ENCODE data around the gene SBK1. TPM values are rescaled to one million over a fixed set of nuclear protein-coding genes. Genes with fewer than 3 reads are reported as not detected.

The SBK1 gene
- total RNA-seq, 1 experiment from 2014 or later = 19.2 TPM

- TF ChIP-seq SRF (IDR thresholded peaks at IDR 0.05; ENCODE audit: low read depth) = no peak
Measured at GRCh38 chr16:28295276-28295675, 3.0 kb downstream of the SBK1 start (continued).

GRCh38 chr16:28297308-28297707 lies 5.0 kb downstream of the SBK1 start:
- Histone ChIP-seq H3K9me3 (ENCODE audit: control insufficient read depth in 1 of 2, insufficient read depth in 1 of 2, low read depth in 1 of 2, low read length in 2 of 2) (no peaks in the 10 kb centered on the region), H3K27me3 (ENCODE audit: insufficient read depth, low read length) (no peaks in the 10 kb centered on the region), H3K9me2 (ENCODE audit: insufficient read depth) (no peaks in the 10 kb centered on the region), H3K4me3 (replicated peaks in 1 of 2; ENCODE audit: low read depth in 1 of 2, low read length in 2 of 2) (no peak overlapping the region), H3K9ac (ENCODE audit: low read length) (no peak overlapping the region), H3K4me2 (ENCODE audit: low read length) (no peak overlapping the region), H4K20me1 (ENCODE audit: insufficient read depth) (no peaks in the 10 kb centered on the region), H3K4me1 (ENCODE audit: control insufficient read depth in 1 of 2, insufficient read depth in 2 of 2, low read length in 2 of 2) (peaks cover 0 to 9% of the 10 kb centered on the region in 2 experiments; a peak in 2 of 4 replicates), H3K27ac (ENCODE audit: low read depth, low read length) (no peak overlapping the region), H2AFZ (ENCODE audit: low read depth, low read length, poor library complexity, severe bottlenecking) (no peak overlapping the region), H3K79me2 (ENCODE audit: insufficient read depth, low read length) (peaks cover 10% of the 10 kb centered on the region; the same call in 1 of the 2 replicates), H3K36me3 (ENCODE audit: control insufficient read depth in 1 of 2, insufficient read depth in 2 of 2, low read length in 2 of 2) (no peaks in the 10 kb centered on the region; a peak in 1 of 4 replicates)
- TF ChIP-seq, protein P1, sequence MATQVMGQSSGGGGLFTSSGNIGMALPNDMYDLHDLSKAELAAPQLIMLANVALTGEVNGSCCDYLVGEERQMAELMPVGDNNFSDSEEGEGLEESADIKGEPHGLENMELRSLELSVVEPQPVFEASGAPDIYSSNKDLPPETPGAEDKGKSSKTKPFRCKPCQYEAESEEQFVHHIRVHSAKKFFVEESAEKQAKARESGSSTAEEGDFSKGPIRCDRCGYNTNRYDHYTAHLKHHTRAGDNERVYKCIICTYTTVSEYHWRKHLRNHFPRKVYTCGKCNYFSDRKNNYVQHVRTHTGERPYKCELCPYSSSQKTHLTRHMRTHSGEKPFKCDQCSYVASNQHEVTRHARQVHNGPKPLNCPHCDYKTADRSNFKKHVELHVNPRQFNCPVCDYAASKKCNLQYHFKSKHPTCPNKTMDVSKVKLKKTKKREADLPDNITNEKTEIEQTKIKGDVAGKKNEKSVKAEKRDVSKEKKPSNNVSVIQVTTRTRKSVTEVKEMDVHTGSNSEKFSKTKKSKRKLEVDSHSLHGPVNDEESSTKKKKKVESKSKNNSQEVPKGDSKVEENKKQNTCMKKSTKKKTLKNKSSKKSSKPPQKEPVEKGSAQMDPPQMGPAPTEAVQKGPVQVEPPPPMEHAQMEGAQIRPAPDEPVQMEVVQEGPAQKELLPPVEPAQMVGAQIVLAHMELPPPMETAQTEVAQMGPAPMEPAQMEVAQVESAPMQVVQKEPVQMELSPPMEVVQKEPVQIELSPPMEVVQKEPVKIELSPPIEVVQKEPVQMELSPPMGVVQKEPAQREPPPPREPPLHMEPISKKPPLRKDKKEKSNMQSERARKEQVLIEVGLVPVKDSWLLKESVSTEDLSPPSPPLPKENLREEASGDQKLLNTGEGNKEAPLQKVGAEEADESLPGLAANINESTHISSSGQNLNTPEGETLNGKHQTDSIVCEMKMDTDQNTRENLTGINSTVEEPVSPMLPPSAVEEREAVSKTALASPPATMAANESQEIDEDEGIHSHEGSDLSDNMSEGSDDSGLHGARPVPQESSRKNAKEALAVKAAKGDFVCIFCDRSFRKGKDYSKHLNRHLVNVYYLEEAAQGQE (IDR thresholded peaks at IDR 0.05; ENCODE audit: low read depth) = no peak
- TF ChIP-seq EZH2phosphoT487 (IDR thresholded peaks at IDR 0.05; ENCODE audit: borderline replicate concordance) = no peak
- no peak for TF ChIP-seq ZBTB33 (IDR thresholded peaks at IDR 0.05; ENCODE audit: extremely low read depth, insufficient replicate concordance, low read length)
- no peak for TF ChIP-seq POLR2AphosphoS5 (IDR thresholded peaks at IDR 0.05; ENCODE audit: low read depth, low read length)
- no peak for TF ChIP-seq ZNF274 (IDR thresholded peaks at IDR 0.05; ENCODE audit: low read depth, low read length)
- TF ChIP-seq YY1 (IDR thresholded peaks at IDR 0.05; ENCODE audit: extremely low read depth, insufficient replicate concordance, low read depth, low read length) = no peak
- TF ChIP-seq TCF7L2 (IDR thresholded peaks at IDR 0.05; ENCODE audit: borderline replicate concordance, extremely low read depth, insufficient read depth, insufficient read length) = no peak
- no peak for TF ChIP-seq SIN3A (IDR thresholded peaks at IDR 0.05; ENCODE audit: low read depth)
- TF ChIP-seq EGR1 (IDR thresholded peaks at IDR 0.05; ENCODE audit: low read depth) = no peak
- TF ChIP-seq, protein P2, sequence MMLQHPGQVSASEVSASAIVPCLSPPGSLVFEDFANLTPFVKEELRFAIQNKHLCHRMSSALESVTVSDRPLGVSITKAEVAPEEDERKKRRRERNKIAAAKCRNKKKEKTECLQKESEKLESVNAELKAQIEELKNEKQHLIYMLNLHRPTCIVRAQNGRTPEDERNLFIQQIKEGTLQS (IDR thresholded peaks at IDR 0.05) = no peak
- TF ChIP-seq RAD21 (IDR thresholded peaks at IDR 0.05; ENCODE audit: low read depth) = no peak
- no peak for TF ChIP-seq ELF1 (IDR thresholded peaks at IDR 0.05; ENCODE audit: borderline replicate concordance, low read depth)
- no peak for TF ChIP-seq CBX3 (IDR thresholded peaks at IDR 0.05; ENCODE audit: low read depth)
- intact Hi-C loops (cut with micrococcal nuclease) = no loop called here
- ChIA-PET POLR2A (no interaction called here), CTCF (no interaction called here), RAD21 (ENCODE audit: low non-redundant PET in 1 of 2, low total read pairs in 2 of 2, uncharacterized antibody in 2 of 2, unreplicated experiment in 2 of 2) (no interaction called here)
- DNase-seq (ENCODE audit: low read depth, low spot score) (no peak), ATAC-seq (no peak)
- BruUV-seq (replicated peaks) = no TSS peak

All from HCT116 (cell line).